SK-N-SH treated with all-trans-retinoic acid at 6 μM for 48 hours (cell line): ENCODE measurements around the gene CTDNEP1.
"Not testable (repeated sequence)": the region's sequence is repeated elsewhere in the genome, so short reads cannot be mapped to it uniquely, and the experiment has no call there.

Source experiments
- ATAC-seq: fragments of 200-7000 bp; cut with Tn5 transposase; 3 replicates; pipeline ENCODE4 v1.9.1; 2020; ENCODE audit warnings: mild to moderate bottlenecking, moderate library complexity
- ARNTL ChIP-seq: fragments of 450-650 bp; formaldehyde crosslinking; IDR thresholded peaks from 2 replicates; pipeline ENCODE4 v1.5.0; 2020; ENCODE audit warnings: low read depth, mild to moderate bottlenecking, moderate library complexity, borderline replicate concordance
- BACH2 ChIP-seq: fragments of 250-450 bp; sonication (Bioruptor Pico); IDR thresholded peaks from 2 replicates; pipeline ENCODE4 v1.9.0; 2021; ENCODE audit warnings: mild to moderate bottlenecking, borderline replicate concordance
- CREB5 ChIP-seq: fragments of 250-450 bp; sonication (Bioruptor Pico); IDR thresholded peaks from 2 replicates; pipeline ENCODE4 v1.5.1; 2020; ENCODE audit warnings: low read depth, mild to moderate bottlenecking, moderate library complexity
- CSDC2 ChIP-seq: fragments of 250-450 bp; sonication (Bioruptor Pico); IDR thresholded peaks from 2 replicates; pipeline ENCODE4 v1.5.0; 2020; ENCODE audit warnings: mild to moderate bottlenecking, moderate library complexity
- ESRRG ChIP-seq: fragments of 250-450 bp; sonication (Bioruptor Pico); IDR thresholded peaks from 2 replicates; pipeline ENCODE4 v1.6.1; 2021; ENCODE audit warnings: mild to moderate bottlenecking
- GLIS3 ChIP-seq: fragments of 250-450 bp; sonication (Bioruptor Pico); IDR thresholded peaks from 2 replicates; pipeline ENCODE4 v1.5.0; 2020; ENCODE audit warnings: mild to moderate bottlenecking, moderate library complexity
- ISL1 ChIP-seq: fragments of 250-450 bp; sonication (Bioruptor Pico); IDR thresholded peaks from 2 replicates; pipeline ENCODE4 v2.1.2; 2022; ENCODE audit warnings: mild to moderate bottlenecking, moderate library complexity
- OSR1 ChIP-seq: fragments of 250-450 bp; sonication (Bioruptor Pico); IDR thresholded peaks from 2 replicates; pipeline ENCODE4 v1.8.0; 2022; ENCODE audit warnings: moderate library complexity, mild to moderate bottlenecking, inconsistent platforms
- PATZ1 ChIP-seq: fragments of 250-450 bp; sonication (Bioruptor Pico); IDR thresholded peaks from 2 replicates; pipeline ENCODE4 v1.8.0; 2020; ENCODE audit warnings: mild to moderate bottlenecking, moderate library complexity, borderline replicate concordance
- POU6F1 ChIP-seq: fragments of 250-450 bp; sonication (Bioruptor Pico); IDR thresholded peaks from 2 replicates; pipeline ENCODE4 v1.8.0; 2021; ENCODE audit warnings: low read depth, mild to moderate bottlenecking, moderate library complexity, borderline replicate concordance
- PPARA ChIP-seq: fragments of 250-450 bp; sonication (Bioruptor Pico); IDR thresholded peaks from 2 replicates; pipeline ENCODE4 v1.5.0; 2020; ENCODE audit warnings: mild to moderate bottlenecking, borderline replicate concordance
- RARB ChIP-seq: fragments of 250-450 bp; sonication (Bioruptor Pico); IDR thresholded peaks from 2 replicates; pipeline ENCODE4 v1.8.0; 2021; ENCODE audit warnings: mild to moderate bottlenecking, moderate library complexity
- SNAI2 ChIP-seq: fragments of 250-450 bp; sonication (Bioruptor Pico); IDR thresholded peaks from 2 replicates; pipeline ENCODE4 v1.5.0; 2020; ENCODE audit warnings: mild to moderate bottlenecking, moderate library complexity
- TOX ChIP-seq: fragments of 250-450 bp; sonication (Bioruptor Pico); IDR thresholded peaks from 2 replicates; pipeline ENCODE4 v1.8.0; 2021; ENCODE audit warnings: mild to moderate bottlenecking, moderate library complexity, borderline replicate concordance
- TSHZ2 ChIP-seq: fragments of 250-450 bp; sonication (Bioruptor Pico); IDR thresholded peaks from 2 replicates; pipeline ENCODE4 v1.5.0; 2020; ENCODE audit warnings: mild to moderate bottlenecking, moderate library complexity
- ZC3H10 ChIP-seq: fragments of 250-450 bp; sonication (Bioruptor Pico); IDR thresholded peaks from 2 replicates; pipeline ENCODE4 v1.5.1; 2021; ENCODE audit warnings: mild to moderate bottlenecking, moderate library complexity
- ZFP3 ChIP-seq: fragments of 250-450 bp; sonication (Bioruptor Pico); IDR thresholded peaks from 2 replicates; pipeline ENCODE4 v1.5.0; 2020; ENCODE audit warnings: mild to moderate bottlenecking, moderate library complexity
- ZFP30 ChIP-seq: fragments of 450-650 bp; formaldehyde crosslinking; IDR thresholded peaks from 2 replicates; pipeline ENCODE4 v1.5.0; 2022; ENCODE audit warnings: mild to moderate bottlenecking, moderate library complexity
- ZNF565 ChIP-seq: fragments of 450-650 bp; formaldehyde crosslinking; conservative IDR thresholded peaks from 2 replicates; pipeline ENCODE4 v1.5.0; 2020; ENCODE audit warnings: low read depth, mild to moderate bottlenecking, moderate library complexity
- ZNF8 ChIP-seq: fragments of 450-650 bp; formaldehyde crosslinking; IDR thresholded peaks from 2 replicates; pipeline ENCODE4 v1.5.0; 2020; ENCODE audit warnings: mild to moderate bottlenecking, moderate library complexity

CTDNEP1 gene

GRCh38 chr17:7249214-7249613 is 2.3 kb downstream of the CTDNEP1 start:
- no peak for ATAC-seq
- TF ChIP-seq GLIS3 (CRISPR knock-in tag) (no peak), ISL1 (CRISPR knock-in tag) (no peak), POU6F1 (CRISPR knock-in tag) (no peak), PPARA (CRISPR knock-in tag) (no peak), OSR1 (CRISPR knock-in tag) (no peak), ESRRG (no peak), ZFP3 (CRISPR knock-in tag) (no peak), TOX (CRISPR knock-in tag) (no peak), ZNF8 (no peak), BACH2 (CRISPR knock-in tag) (no peak), SNAI2 (CRISPR knock-in tag) (no peak), CREB5 (CRISPR knock-in tag) (no peak), ARNTL (CRISPR knock-in tag) (no peak), ZFP30 (no peak), RARB (CRISPR knock-in tag) (no peak), CSDC2 (CRISPR knock-in tag) (no peak)

- no peak for TF ChIP-seq PATZ1 (CRISPR knock-in tag)
- no peak for TF ChIP-seq TSHZ2 (CRISPR knock-in tag)
- no peak for TF ChIP-seq PPARA (CRISPR knock-in tag)
- ATAC-seq = no peak
Observed at GRCh38 chr17:7248796-7249195, 2.7 kb downstream of the CTDNEP1 start.

GRCh38 chr17:7246779-7247178 is 4.8 kb downstream of the CTDNEP1 start:
- ATAC-seq = no peak
- no peak for TF ChIP-seq ZC3H10 (CRISPR knock-in tag)
- TF ChIP-seq TSHZ2 (CRISPR knock-in tag) = no peak
- TF ChIP-seq ZNF565 (CRISPR knock-in tag) = no peak
- TF ChIP-seq PPARA (CRISPR knock-in tag) = no peak
- no peak for TF ChIP-seq ZFP30
- no peak for TF ChIP-seq RARB (CRISPR knock-in tag)
- no peak for TF ChIP-seq ISL1 (CRISPR knock-in tag)
- TF ChIP-seq CSDC2 (CRISPR knock-in tag) = no peak
- TF ChIP-seq ESRRG = no peak
- no peak for TF ChIP-seq SNAI2 (CRISPR knock-in tag)

GRCh38 chr17:7243838-7244237 is 7.7 kb downstream of the CTDNEP1 start:
- ATAC-seq = not testable (repeated sequence)
